Ovary (tissue), 9 donors: Measurements from ENCODE around the gene CROCC2. TPM values are rescaled to one million over a fixed set of nuclear protein-coding genes. Genes with fewer than 3 reads are reported as not detected.

Experiments
- DNase-seq, 5 donors: peaks; one replicate each; pipeline ENCODE4 v3.0.0-alpha.2; 2019 to 2020
- H3K27ac ChIP-seq, 2 donors: fragments of 200-600 bp; one replicate each; pipeline versions ENCODE4 v1.5.1 to v1.8.0; 2019 to 2022
- H3K27me3 ChIP-seq: fragments of 200-600 bp; one replicate; pipeline ENCODE4 v1.8.0; 2022
- H3K36me3 ChIP-seq: fragments of 200-600 bp; sonication (generic); one replicate; pipeline ENCODE4 v1.5.1; 2019
- H3K4me1 ChIP-seq: one replicate; pipeline ENCODE4 v1.8.1; 2013; ENCODE audit warnings: mild to moderate bottlenecking, moderate library complexity; ENCODE audit not compliant: insufficient read depth
- H3K4me3 ChIP-seq: fragments of 200-600 bp; sonication (generic); one replicate; pipeline ENCODE4 v1.5.1; 2017
- H3K9me3 ChIP-seq, 2 donors: fragments of 200-600 bp in 1 of 2; sonication (generic) in 1 of 2; one replicate each; pipeline versions ENCODE4 v1.5.1 to v1.8.1; 2013 to 2019; ENCODE audit warnings: mild to moderate bottlenecking in 1 of 2, moderate library complexity in 1 of 2
- EP300 ChIP-seq: sonication (generic); formaldehyde crosslinking; IDR thresholded peaks from one replicate; pipeline ENCODE4 v1.6.1; 2017; ENCODE audit warnings: antibody characterized with exemption
- POLR2A ChIP-seq: fragments of 450-650 bp; IDR thresholded peaks from one replicate; pipeline ENCODE4 v1.6.1; 2017; ENCODE audit warnings: antibody characterized with exemption, mild to moderate bottlenecking, moderate library complexity
- WGBS, 3 donors: extraction: QIAGEN DNeasy Blood & Tissue Kit in 1 of 3; methylation state at CpG; one replicate each; pipeline versions ENCODE4 v1.1.5 to v1.1.7; 2013 to 2017; 5-methylcytosine and 5-hydroxymethylcytosine counted together
- intact Hi-C, 4 donors: fragments of 100-400 bp; cut with DNase I; formaldehyde crosslinking; loops; one replicate each; pipeline versions ENCODE4 v1.11.0 to v1.15.1; 2022 to 2023
- polyA plus RNA-seq, 2 donors: library from polyadenylated mRNA; stranded (reverse); fragments of 200-250 nt in 1 of 2; fragments of 350-450 nt in 1 of 2; fragmentation: Illumina TruSeq in 1 of 2; extraction: RNeasy Lipid Tissue Mini Kit (QIAGEN cat#74804) in 1 of 2; gene quantifications; one replicate each; pipeline ENCODE4 v1.2.3, GENCODE V29; 2013 to 2014
- total RNA-seq, 7 donors: library from RNA; depleted of rRNA in 2 of 7; stranded (reverse); fragments of >200 nt in 2 of 7; fragmentation: NEBNext Ultra II Directional in 3 of 7; extraction: Animal tissue kit (Norgen Biotek cat#: 25700) in 3 of 7; gene quantifications; one replicate each; pipeline versions ENCODE4 v1.1.0 to v1.2.4, GENCODE V29; 2016 to 2023
- TF ChIP-seq, protein P1 (sequence below), 3 donors: fragments of 450-650 bp in 2 of 3; fragments of 200-600 bp in 1 of 3; IDR thresholded peaks; one replicate each; pipeline versions ENCODE4 v1.5.1 to v1.8.0; 2016 to 2022; ENCODE audit warnings: antibody characterized with exemption in 3 of 3, mild to moderate bottlenecking in 1 of 3
- donor health status: DM: no; HTN: no; CAD: no; lungs with moderate emphysema.
- donor health status: DM: no; HTN: no; CAD: no.
- donor health status: Bipolar disorder and iron deficiency.
- donor health status: DM: yes; HTN: yes; CAD: no.
- donor health status: DM: no; HTN: no; CAD: no.
- donor health status: DM: yes; HTN: yes; CAD: no.

The CROCC2 gene
- total and polyA plus RNA-seq, 9 donors, result 0.15 to 6.1 (median 1.5) TPM; not detected in 1

DNA sequence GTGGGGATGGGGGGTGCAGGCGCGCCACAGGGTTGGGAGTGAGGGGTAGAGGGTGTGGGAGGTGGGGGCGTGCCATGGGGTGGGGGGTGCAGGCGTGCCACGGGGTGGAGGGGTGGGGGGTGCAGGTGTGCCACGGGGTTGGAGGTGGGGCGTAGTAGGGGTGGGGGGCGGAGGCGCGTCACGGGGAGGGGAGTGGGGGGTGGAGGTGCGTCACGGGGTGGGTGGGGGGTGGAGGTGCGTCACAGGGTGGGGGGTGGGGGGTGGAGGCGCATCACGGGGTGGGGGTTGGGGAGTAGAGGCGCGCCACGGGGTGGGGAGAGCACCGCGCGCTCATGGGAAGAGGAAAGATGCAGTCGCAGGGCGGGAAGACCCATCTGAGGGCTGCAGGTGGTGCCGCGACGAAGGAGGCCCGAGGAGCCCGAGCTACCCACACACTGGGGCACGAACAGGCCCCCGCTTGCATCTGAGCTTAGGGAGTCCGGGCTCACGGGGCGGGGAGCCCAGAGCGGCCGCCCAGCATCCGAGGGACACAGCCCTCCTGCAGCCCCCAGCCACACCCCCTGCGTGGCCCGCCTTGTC is 129.8 kb downstream of the CROCC2 start:
- TF ChIP-seq, protein P1, sequence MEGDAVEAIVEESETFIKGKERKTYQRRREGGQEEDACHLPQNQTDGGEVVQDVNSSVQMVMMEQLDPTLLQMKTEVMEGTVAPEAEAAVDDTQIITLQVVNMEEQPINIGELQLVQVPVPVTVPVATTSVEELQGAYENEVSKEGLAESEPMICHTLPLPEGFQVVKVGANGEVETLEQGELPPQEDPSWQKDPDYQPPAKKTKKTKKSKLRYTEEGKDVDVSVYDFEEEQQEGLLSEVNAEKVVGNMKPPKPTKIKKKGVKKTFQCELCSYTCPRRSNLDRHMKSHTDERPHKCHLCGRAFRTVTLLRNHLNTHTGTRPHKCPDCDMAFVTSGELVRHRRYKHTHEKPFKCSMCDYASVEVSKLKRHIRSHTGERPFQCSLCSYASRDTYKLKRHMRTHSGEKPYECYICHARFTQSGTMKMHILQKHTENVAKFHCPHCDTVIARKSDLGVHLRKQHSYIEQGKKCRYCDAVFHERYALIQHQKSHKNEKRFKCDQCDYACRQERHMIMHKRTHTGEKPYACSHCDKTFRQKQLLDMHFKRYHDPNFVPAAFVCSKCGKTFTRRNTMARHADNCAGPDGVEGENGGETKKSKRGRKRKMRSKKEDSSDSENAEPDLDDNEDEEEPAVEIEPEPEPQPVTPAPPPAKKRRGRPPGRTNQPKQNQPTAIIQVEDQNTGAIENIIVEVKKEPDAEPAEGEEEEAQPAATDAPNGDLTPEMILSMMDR (IDR thresholded peaks at IDR 0.05), result no peak
- no peak for TF ChIP-seq POLR2A
- no peak for TF ChIP-seq EP300
- Histone ChIP-seq H3K27me3 (no peaks in the 10 kb centered on the region), H3K4me1 (no peaks in the 10 kb centered on the region), H3K27ac (no peak overlapping the region), H3K4me3 (no peak overlapping the region), H3K36me3 (no peaks in the 10 kb centered on the region), H3K9me3 (no peaks in the 10 kb centered on the region)
- no peak for DNase-seq
- WGBS, 3 donors, result 20 to 44% (median 41%) methylated on average over 21 to 36 of the region's 39 CpGs
- intact Hi-C loops, result no loop called here

DNA sequence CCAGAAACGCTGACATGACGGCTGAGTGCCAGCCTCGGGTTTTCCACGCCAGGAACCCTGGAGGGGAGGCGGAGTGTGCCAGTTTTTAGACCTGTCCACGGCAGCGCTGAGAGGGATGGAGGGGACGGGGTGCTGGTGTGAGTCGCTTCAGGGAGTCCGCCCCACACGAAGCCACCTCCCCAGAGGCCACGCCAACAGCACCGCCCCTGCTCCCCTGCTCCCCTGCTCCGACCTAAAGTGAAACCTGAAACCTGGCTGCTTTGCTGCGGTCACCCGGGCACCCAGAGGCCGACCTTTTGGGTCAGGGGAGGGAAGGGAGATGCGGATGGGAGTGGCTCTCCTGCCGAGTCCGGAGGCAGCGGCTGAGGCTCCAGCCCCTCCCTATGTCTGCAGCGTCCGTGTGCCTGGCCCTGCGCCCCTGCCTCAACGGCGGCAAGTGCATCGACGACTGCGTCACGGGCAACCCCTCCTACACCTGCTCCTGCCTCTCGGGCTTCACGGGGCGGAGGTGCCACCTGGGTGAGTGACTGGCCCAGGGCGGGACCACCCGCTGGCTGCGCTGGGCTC is 130.3 kb downstream of the CROCC2 start:
- Histone ChIP-seq H3K27ac (no peak overlapping the region), H3K27me3 (no peaks in the 10 kb centered on the region), H3K4me1 (no peaks in the 10 kb centered on the region), H3K4me3 (no peak overlapping the region), H3K36me3 (no peaks in the 10 kb centered on the region), H3K9me3 (no peaks in the 10 kb centered on the region)
- intact Hi-C loops, result no loop called here
- TF ChIP-seq POLR2A (no peak), EP300 (no peak)
- TF ChIP-seq, protein P1 (IDR thresholded peaks at IDR 0.05), result no peak
- 59 to 65% (median 59%) methylated on average over 27 to 36 of the region's 36 CpGs for WGBS, 3 donors
- DNase-seq, result peak in 1 of 5 donors; percentile 23

DNA sequence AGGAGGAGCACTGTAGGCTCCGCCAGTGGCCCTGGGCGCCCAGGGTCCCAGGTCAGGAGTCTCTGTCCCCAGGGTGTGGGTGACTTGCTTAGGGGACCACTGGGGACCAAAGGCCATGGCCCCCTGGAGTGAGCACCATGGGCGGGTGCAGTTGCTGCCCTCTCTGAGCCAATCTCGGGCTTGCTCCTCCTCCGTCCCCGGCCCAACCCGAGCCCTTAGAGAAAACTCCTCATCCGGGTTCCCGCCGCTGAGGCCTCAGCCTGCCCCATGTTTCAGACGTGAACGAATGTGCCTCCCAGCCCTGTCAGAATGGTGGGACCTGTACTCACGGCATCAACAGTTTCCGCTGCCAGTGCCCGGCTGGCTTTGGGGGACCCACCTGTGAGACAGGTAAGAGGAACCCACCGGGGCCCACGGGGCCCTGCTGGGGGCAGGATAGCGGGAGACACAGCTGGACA is 130.9 kb downstream of the CROCC2 start:
- 84 to 90% (median 88%) methylated on average over 17 to 18 of the region's 18 CpGs for WGBS, 3 donors
- intact Hi-C loops, result no loop called here
- no peak overlapping the region for H3K4me3 ChIP-seq
- H3K4me1 ChIP-seq, result no peaks in the 10 kb centered on the region
- H3K27me3 ChIP-seq, result no peaks in the 10 kb centered on the region
- H3K36me3 ChIP-seq, result no peaks in the 10 kb centered on the region
- TF ChIP-seq, protein P1 (IDR thresholded peaks at IDR 0.05), result no peak
- TF ChIP-seq POLR2A (no peak), EP300 (no peak)
- no peak overlapping the region for H3K27ac ChIP-seq
- DNase-seq, result no peak
- no peaks in the 10 kb centered on the region for H3K9me3 ChIP-seq

DNA sequence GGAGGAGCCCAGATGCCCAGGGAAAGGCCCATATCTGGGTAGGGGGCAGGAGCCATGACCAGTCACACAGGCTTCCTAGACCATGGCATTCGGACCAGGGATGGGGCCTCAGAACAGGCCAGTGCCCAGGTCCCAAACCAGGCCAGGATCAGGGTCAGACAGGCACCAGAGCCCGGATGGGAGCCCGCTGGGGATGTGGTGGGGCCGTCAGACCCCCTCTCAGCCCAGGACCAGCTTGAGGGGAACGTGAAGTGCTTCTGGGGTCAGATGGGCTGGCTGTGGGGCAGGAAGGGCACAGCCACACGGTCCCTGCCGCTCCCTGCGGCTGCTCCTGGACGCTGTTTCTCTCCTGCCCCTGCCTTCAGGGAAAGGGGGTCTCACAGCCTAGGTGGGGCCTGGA is 131.4 kb downstream of the CROCC2 start:
- no peak for DNase-seq
- intact Hi-C loops, result no loop called here

More for the DNA sequence above, 131.4 kb downstream of the CROCC2 start:
- Histone ChIP-seq H3K27ac (no peak overlapping the region), H3K4me1 (no peaks in the 10 kb centered on the region), H3K36me3 (no peaks in the 10 kb centered on the region), H3K27me3 (no peaks in the 10 kb centered on the region), H3K9me3 (no peaks in the 10 kb centered on the region), H3K4me3 (no peak overlapping the region)
- 93 to 97% (median 95%) methylated on average over 9 of the region's 9 CpGs for WGBS, 3 donors
- TF ChIP-seq POLR2A, result no peak
- no peak for TF ChIP-seq EP300
- TF ChIP-seq, protein P1 (IDR thresholded peaks at IDR 0.05), result no peak
